ENCODE data around the gene XIRP2. TPM values are rescaled to one million over a fixed set of nuclear protein-coding genes. Genes with fewer than 3 reads are reported as not detected.

XIRP2 gene
- total RNA-seq, 4 donors from 2014 or later = 0.13 TPM; not detected in 3

GRCh38 chr2:167157523-167157922 lies 269.2 kb downstream of the XIRP2 start:
- no peak overlapping the region for H3K27ac ChIP-seq
- H3K9me3 ChIP-seq = no peaks in the 10 kb centered on the region
- DNase-seq = no peak
- H3K4me1 ChIP-seq = no peaks in the 10 kb centered on the region
- TF ChIP-seq POLR2A (IDR thresholded peaks at IDR 0.05) = no peak
- no peak for TF ChIP-seq CTCF (IDR thresholded peaks at IDR 0.05)
- intact Hi-C loops (cut with DNase I) = no loop called here
- WGBS, 2 donors = 55 to 67% methylated on average over 1 of the region's 1 CpG
- no peak overlapping the region for H3K4me3 ChIP-seq (replicated peaks in 1 of 3)
- H3K36me3 ChIP-seq = no peaks in the 10 kb centered on the region
- no peaks in the 10 kb centered on the region for H3K27me3 ChIP-seq

GRCh38 chr2:167177196-167177595 lies 288.9 kb downstream of the XIRP2 start:
- no peak for DNase-seq
- no peaks in the 10 kb centered on the region for H3K36me3 ChIP-seq
- intact Hi-C loops (cut with DNase I) = no loop called here
- no peaks in the 10 kb centered on the region for H3K27me3 ChIP-seq
- H3K27ac ChIP-seq = no peak overlapping the region
- no peaks in the 10 kb centered on the region for H3K9me3 ChIP-seq
- H3K4me1 ChIP-seq = no peaks in the 10 kb centered on the region
- no peak overlapping the region for H3K4me3 ChIP-seq (replicated peaks in 1 of 3)
- no peak for TF ChIP-seq POLR2A (IDR thresholded peaks at IDR 0.05)

GRCh38 chr2:167181134-167181533 lies 292.9 kb downstream of the XIRP2 start:
- TF ChIP-seq POLR2A (IDR thresholded peaks at IDR 0.05) (no peak), CTCF (IDR thresholded peaks at IDR 0.05) (no peak)
- Histone ChIP-seq H3K9me3 (no peaks in the 10 kb centered on the region), H3K4me1 (no peaks in the 10 kb centered on the region), H3K27me3 (no peaks in the 10 kb centered on the region), H3K27ac (no peak overlapping the region), H3K36me3 (no peaks in the 10 kb centered on the region), H3K4me3 (replicated peaks in 1 of 3) (no peak overlapping the region)
- 71 to 82% methylated on average over 3 of the region's 3 CpGs for WGBS, 2 donors
- intact Hi-C loops (cut with DNase I) = no loop called here
- DNase-seq = no peak

- no peak for TF ChIP-seq POLR2A (IDR thresholded peaks at IDR 0.05)
- TF ChIP-seq CTCF (IDR thresholded peaks at IDR 0.05) = no peak
- Histone ChIP-seq H3K27me3 (no peaks in the 10 kb centered on the region), H3K27ac (no peak overlapping the region), H3K4me1 (no peaks in the 10 kb centered on the region), H3K4me3 (replicated peaks in 1 of 3) (no peak overlapping the region), H3K9me3 (no peaks in the 10 kb centered on the region), H3K36me3 (no peaks in the 10 kb centered on the region)
- DNase-seq = no peak
- intact Hi-C loops (cut with DNase I) = no loop called here
- 84 to 97% methylated on average over 4 of the region's 4 CpGs for WGBS, 2 donors
Measured at GRCh38 chr2:167181688-167182087, 293.4 kb downstream of the XIRP2 start.

GRCh38 chr2:167182403-167182802 lies 294.1 kb downstream of the XIRP2 start:
- Histone ChIP-seq H3K27me3 (no peaks in the 10 kb centered on the region), H3K4me1 (no peaks in the 10 kb centered on the region), H3K36me3 (no peaks in the 10 kb centered on the region), H3K9me3 (no peaks in the 10 kb centered on the region), H3K27ac (no peak overlapping the region), H3K4me3 (replicated peaks in 1 of 3) (no peak overlapping the region)
- DNase-seq = no peak
- TF ChIP-seq CTCF (IDR thresholded peaks at IDR 0.05) (no peak), POLR2A (IDR thresholded peaks at IDR 0.05) (no peak)
- WGBS, 2 donors = 55 to 94% methylated on average over 2 of the region's 2 CpGs
- intact Hi-C loops (cut with DNase I) = no loop called here

GRCh38 chr2:167183931-167184330 lies 295.7 kb downstream of the XIRP2 start:
- H3K27me3 ChIP-seq = no peaks in the 10 kb centered on the region
- no peaks in the 10 kb centered on the region for H3K9me3 ChIP-seq
- no peaks in the 10 kb centered on the region for H3K4me1 ChIP-seq
- TF ChIP-seq POLR2A (IDR thresholded peaks at IDR 0.05) (no peak), CTCF (IDR thresholded peaks at IDR 0.05) (no peak)
- no peaks in the 10 kb centered on the region for H3K36me3 ChIP-seq
- no peak overlapping the region for H3K27ac ChIP-seq
- intact Hi-C loops (cut with DNase I) = no loop called here
- no peak overlapping the region for H3K4me3 ChIP-seq (replicated peaks in 1 of 3)
- WGBS, 2 donors = 73 to 79% methylated on average over 3 of the region's 3 CpGs
- no peak for DNase-seq
